Iris pigment epithelial cell (primary cell): ENCODE measurements around the gene KDM8.

Experiments
- DNase-seq: peaks from one replicate; pipeline ENCODE4 v3.0.0-alpha.2; 2011; ENCODE audit warnings: low read depth

Gene KDM8

DNA sequence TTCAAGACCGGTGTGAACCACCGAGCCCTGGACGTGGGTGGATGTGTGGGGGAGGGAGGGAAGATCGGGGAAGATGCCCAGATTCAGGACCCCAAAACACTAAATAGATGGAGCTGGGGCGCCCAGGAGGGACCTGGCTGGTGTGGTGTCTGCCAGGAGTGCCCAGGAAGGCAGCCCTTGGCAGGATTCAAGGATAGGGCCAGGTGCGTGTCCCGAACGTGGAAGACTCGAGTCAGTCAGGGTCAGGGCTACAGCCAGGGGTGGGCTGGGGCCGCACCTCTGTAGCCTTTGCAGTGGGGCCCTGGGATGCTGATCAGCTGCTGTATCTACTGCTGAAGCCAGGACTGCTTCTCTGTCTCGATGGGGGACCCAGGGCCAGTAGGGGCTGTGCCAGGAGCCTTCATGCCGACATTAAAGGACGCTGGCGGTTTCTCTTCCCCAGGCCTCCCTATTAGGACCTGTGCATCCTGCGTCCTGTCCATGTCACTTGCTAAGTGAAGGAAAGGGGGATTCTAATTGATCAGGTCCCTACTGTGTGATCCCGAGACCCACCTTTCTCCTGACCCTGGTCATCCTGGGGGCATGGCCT, 13.1 kb downstream of the KDM8 start:
- DNase-seq = no peak

DNA sequence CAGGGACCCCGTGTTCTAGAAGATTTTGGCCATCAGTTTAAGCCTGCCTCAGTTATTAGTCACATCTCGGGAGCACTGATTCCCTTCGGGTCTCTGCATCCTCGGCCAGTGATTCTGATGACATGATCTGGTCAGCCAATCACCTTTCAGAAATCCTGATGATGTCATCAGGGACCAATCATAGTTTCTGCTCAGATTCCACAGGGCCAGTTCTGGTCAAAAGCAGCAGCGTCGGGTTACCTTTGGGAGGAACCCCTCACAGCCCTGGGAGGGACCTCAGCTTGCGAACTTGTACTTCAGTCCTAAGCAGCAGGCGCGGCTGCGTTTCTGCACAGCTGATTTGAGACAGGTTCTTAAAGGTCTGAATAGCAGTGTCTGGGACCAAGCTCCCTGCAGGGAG, 13.9 kb downstream of the KDM8 start:
- DNase-seq = peak; percentile 88

- DNase-seq = no peak
Observed at GRCh38 chr16:27218756-27219155, 15.4 kb downstream of the KDM8 start.

- DNase-seq = no peak
Observed at GRCh38 chr16:27219161-27219560, 15.8 kb downstream of the KDM8 start.

GRCh38 chr16:27220120-27220519, 16.8 kb downstream of the KDM8 start:
- no peak for DNase-seq

DNA sequence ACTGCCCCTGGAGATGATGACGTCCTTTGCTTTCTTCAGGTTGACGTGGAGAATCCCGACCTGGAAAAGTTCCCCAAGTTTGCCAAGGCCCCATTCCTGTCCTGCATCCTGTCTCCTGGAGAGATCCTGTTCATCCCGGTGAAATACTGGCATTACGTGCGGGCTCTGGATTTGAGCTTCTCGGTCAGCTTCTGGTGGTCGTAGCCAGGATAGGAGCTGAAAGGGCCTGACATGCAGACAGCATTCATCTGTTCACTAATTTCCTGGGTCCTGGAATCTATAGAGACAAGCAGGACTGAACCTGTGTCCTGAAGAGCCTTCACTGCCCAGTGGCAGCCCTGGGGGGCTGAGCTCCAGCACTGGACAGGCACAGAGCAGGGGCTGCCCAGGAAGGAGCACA, 17.2 kb downstream of the KDM8 start:
- no peak for DNase-seq

DNA sequence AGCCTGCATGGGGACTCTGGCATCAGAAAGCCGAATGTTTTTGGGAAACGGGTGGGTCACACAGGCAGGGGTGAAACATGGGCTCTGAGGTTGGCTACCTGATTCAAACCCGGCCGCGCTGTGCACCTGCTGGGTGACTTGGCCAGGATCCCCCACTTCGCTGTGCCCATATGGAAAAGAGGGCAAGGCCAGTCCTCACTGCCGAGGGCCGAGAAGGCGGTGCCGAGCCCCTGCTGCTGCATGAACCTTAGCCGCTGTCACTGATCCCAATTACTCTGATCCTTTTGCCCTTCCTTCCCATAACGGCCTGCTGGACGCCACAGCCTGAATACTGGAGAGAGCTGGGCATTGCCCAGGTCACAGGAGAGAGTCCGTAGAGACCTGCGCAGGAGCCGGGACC, 17.7 kb downstream of the KDM8 start:
- DNase-seq = no peak

GRCh38 chr16:27221576-27222248, 18.4 kb downstream of the KDM8 start:
- DNase-seq = no peak

DNA sequence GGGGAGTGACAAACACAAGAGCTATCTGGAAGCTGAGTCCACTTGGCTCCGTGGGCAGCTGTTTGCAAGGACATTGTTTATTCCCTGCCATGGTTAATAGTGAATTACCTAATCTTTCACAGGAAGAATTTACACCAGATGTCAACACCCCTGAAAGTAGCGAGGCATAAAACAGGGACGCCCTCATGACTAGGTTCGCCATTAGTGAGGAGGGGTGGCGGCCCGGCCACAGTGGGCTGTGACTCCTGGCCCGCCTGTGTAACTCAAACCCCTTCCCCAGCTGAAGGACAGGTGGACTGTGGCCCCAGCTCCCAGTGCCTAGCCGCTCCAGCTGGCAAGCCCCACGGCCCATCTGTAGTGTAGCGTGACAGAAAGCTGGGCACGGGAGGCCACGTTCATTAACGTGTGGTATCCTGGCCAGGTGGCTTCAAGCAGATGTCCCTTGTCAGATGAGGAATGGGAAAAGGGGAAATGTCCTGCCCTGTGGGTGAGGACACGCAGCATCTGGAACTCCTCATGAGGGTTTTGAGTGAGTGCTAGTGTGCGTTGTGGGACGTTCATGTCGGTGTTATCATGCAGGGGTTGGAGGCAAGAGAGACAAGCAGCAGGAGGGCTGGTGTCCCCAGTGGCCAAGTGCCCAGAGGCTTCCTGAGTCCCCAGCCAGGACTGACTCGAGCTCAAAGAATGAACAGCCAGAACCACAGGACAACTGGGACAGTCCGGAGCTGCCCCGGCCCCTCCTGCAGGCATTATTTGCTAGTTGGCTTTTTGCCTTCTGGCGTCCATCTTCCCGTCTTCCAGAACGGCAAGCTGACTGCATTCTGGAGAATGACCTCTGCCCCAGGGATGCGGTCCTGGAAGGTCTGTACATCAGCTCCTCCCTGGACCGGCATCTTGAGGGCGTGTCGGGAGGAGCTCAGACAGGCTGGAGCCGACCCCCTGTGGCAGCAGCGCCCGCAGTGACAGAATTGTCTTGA, 19.2 kb downstream of the KDM8 start:
- DNase-seq = peak; percentile 29

DNA sequence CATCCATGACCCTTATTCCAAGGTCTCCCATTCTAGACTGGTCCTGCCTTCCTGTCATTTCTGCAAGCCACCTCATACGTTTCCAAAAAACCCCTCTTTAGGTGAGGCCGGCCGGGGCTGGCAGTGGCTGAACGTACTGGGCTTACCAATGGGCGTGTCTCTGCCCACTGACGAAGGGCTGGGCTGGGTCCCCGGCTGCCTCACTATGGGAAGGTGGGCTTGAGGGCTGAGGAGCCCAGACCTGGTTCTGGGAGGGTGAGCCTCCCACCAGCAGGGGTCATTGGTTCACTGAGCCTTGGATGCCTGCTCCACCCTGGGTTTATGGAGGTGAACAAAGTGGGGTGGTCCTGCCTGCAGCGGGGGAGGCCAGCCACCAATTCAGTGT, 19.9 kb downstream of the KDM8 start:
- DNase-seq = no peak

- DNase-seq = no peak
Observed at GRCh38 chr16:27223701-27224100, 20.4 kb downstream of the KDM8 start.

GRCh38 chr16:27224271-27224737, 21.0 kb downstream of the KDM8 start:
- DNase-seq = no peak

GRCh38 chr16:27224741-27225300, 21.5 kb downstream of the KDM8 start:
- DNase-seq = no peak

GRCh38 chr16:27225536-27226360, 22.4 kb downstream of the KDM8 start:
- no peak for DNase-seq

DNA sequence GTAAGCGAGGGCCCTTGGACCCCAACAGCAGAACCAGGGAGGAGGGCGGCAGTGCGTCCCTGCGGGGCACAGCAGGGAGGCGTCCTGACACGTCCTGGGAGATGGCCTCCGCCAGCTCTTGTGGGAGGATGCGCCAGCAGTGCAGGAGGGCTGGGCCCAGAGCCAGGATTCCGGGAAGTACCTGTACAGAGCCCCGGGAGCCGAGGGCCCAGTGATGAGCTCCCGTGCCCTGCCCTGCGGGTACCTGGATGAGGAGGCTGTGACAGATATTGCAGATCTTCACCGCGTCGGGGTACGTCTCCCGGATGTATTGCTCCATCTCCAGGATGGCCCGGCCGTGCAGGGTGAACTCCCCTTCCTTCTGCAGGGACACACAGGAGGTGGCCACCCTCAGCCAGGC, 23.1 kb downstream of the KDM8 start:
- no peak for DNase-seq

- DNase-seq = no peak
Observed at GRCh38 chr16:27226976-27227705, 23.8 kb downstream of the KDM8 start.

DNA sequence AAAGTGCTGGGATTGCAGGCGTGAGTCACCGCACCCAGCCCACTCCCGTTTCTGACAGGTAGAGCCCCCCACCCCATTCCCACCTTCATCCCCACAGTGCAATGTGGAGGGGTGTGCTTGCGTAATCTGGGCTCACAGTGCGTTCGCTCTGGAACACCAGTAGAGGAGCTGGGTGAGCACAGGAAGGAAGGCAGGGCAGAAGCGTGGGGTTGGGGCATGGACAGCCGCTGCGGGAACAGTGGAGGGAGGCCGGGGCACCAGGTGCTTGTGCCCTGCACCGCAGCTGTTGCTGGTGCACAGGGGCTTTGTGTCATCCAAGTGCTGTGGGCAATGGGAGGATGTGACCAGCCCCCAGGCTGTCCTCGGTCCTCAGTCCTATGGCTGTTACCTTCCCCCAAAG, 24.7 kb downstream of the KDM8 start:
- DNase-seq = no peak

DNA sequence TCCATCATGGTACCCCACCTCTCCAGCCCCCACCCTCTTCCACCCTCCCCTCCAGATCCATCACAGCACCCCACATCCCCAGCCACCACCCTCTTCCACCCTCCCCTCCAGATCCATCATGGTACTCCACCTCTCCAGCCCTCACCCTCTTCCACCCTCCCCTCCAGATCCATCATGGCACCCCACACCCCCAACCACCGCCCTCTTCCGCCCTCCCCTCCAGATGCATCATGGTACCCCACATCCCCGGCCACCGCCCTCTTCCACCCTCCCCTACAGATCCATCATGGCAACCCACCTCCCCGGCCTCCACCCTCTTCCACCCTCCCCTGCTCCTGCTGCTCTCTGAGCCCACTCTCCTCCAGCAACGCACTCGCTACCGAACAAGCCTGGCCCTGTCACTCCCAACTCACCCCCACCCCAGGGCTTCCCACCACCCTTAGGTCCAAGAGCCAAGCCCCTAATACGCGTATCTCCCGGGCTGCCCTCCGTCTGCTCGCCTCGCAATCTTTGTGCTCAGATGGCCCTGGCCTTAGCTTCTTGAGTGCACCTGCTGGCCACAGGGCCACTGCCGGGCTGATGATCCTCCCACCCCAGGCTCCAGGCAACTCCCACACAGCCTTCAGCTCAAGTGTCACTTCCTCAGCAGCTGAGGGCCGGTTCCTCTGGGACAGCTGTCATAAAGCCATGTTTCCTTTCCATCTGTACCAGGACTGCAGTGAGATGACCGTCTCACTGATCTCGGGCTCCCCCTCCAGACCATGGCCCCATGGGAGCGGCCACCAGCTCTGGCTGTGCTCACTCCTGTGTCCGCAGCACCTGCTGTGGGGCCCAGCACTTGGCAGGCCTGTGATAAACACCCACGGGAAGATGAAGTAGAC, 25.5 kb downstream of the KDM8 start:
- no peak for DNase-seq

DNA sequence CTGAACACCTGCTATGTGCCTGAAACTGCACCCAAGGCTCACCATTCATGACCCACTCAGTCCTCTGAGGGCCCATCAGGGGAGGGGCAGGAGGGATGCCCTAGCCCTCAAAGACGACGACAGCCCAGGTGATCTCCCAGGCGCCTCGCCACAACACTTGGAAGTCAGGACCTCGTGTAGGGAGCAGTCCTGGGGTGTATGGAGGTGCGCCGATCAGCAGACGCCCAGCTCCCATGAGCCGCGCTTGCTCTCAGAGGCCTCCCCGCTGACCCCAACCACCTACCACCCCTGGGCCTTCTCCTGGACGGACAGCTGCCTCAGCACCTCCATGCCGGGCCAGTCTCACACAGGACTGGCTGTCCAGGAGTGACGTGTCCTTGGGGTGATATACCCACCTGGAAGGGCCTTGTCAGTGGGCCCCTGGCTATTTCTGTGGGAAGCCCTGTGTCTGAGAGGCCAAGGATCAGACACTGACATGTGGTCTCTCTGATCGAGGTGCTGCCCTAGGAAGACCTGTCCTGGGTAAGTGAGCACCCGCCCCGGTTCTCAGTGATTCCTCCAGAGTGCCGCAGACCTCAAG, 26.7 kb downstream of the KDM8 start:
- no peak for DNase-seq

GRCh38 chr16:27230562-27231001, 27.3 kb downstream of the KDM8 start:
- no peak for DNase-seq
